Stimulated activated CD4-positive, alpha-beta T cell treated with anti-CD3 and anti-CD28 coated beads, Interleukin-12 subunit alpha, Interleukin-12 subunit beta, amount 100 ng/mL, for 4 hours (primary cell): Measurements from ENCODE around the gene FER1L5.
"Not testable (repeated sequence)": the region's sequence is repeated elsewhere in the genome, so short reads cannot be mapped to it uniquely, and the experiment has no call there.

Source experiments
- DNase-seq: peaks from one replicate; pipeline ENCODE4 v3.0.0-alpha.2; 2020

Gene FER1L5

DNA sequence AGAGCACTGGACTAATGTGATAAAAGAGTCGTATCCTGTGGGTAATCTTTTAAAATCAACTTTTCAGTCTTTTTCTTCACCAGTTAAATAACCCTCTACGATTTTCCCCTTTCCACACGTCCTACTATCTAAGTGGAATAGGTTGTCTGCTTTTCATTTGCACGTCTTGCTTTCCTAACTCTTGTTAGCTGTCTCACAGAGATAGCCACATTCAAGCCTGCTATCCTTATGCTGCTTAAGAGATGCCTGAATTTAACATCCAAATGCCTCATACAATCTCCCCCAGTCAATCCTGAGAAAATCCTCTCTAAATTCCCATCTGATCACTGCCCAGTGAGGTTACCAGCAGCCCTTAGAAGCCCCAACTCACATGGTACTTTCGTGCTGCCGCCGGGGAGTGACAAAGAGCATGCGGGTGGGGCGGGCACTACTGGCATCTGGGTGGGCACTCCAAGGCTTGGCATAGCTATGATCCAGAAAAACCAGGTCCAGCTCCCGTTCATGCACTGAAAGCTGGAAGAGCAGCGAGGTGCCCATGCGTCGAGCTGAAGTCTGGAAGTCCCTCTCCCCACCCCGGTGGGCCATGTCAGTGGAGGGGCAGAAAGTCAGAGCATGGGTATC, 5.9 kb upstream of the FER1L5 start:
- no peak for DNase-seq

- DNase-seq, result peak; percentile 73
Measured at GRCh38 chr2:96637385-96638143, 5.0 kb upstream of the FER1L5 start.

DNA sequence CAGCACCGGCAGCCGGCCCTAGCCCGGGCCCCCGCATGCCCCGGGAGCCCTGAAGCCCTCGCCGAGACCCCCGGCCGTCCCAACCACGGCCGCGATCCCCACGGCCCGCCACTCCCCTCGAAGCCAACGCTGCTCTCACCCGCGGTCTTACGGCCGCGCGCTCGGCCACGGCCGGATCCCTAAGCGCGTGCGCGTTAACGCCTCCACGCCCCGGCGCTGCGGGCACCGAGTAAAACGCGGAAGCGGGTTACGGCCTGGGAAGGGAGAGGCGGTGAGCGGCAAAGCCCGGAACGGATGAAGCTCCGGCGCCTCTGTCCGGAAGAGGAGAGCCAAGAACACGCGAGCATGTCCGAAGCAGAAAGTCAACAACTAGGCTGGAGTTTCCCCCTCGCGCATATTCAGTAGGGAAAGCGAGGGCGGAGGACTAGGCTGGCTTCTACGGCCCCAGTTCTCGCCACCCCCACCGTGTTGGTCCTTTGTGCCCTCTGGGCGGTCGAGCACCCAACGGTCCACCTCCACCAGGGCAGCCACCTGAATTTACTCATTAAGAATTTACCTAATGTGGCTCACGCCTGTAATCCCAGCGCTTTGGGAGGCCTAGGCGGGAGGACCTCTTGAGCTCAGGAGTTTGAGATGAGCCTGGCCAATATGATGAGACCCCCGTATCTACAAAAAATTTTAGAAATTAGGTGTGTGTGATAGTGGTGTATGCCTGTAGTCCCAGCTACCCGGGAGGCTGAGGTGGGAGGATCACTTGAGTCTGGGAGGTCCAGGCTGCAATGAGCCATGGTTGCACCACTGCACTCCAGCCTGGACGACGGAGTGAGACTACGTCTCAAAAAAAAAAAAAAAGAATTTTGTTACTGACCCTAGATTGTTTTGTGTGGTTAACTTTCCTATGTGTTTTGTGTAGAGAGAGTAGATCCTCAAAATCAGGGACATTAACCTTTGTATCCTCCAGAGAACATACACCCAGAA, 4.1 kb upstream of the FER1L5 start, which contains the start of gene KANSL3:
TSS of gene KANSL3 (minus strand) at position 169 of the 978 bp plus-strand sequence. CDS start 1,177 bp downstream, outside the sequence.
- peak; percentile 85 for DNase-seq

DNA sequence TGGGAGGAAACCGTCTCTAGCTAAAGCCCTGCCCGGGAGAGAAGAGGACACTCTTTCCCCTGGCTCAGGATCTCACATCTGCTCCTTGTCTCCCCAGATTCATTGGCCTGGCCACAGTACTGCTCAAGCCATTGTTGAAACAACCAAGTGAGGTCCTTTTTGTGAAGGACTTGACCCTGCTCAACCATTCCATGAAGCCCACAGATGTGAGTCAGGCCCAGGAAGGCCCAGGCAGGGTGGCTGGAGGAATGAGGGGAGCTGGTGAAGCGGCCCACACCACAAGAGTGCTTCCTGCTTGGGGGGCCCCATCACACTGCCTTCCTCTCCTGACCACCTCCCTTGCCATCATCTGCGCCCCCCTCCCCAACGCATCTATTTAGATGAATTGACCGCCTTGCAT, 5.1 kb downstream of the FER1L5 start:
- DNase-seq, result no peak

DNA sequence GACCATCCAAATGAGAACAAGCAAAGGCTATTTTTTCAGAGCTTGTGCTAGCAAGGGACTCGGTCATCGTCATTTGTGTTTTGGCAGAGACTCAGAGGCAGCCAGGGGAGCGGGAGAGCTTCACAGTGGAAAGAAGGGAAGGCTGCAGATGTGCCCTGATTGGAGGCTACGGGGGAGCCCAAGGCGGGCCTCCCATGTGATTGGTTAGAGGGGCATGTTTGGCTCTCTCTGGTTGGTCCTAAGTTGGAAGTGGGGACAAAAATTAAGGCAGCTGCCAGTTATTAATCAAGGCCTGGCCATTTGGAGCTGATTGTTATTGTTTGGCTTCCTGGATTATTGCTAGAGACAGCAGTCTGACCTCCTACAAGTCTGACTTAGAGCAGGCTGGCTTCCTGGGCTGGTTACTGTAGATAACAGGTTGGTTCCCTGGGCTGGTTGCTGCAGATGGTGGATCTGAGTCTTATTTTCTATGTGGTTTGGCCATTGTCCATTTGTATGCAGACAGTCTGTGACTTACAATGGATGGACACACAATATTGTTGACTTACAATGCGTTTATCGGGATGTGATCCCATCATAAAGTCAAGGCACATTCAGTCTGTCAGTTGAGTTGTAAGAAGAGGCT, 5.9 kb downstream of the FER1L5 start:
- no peak for DNase-seq

- no peak for DNase-seq
Measured at GRCh38 chr2:96649342-96649741, 6.8 kb downstream of the FER1L5 start.

- no peak for DNase-seq
Measured at GRCh38 chr2:96651793-96652192, 9.2 kb downstream of the FER1L5 start.

DNA sequence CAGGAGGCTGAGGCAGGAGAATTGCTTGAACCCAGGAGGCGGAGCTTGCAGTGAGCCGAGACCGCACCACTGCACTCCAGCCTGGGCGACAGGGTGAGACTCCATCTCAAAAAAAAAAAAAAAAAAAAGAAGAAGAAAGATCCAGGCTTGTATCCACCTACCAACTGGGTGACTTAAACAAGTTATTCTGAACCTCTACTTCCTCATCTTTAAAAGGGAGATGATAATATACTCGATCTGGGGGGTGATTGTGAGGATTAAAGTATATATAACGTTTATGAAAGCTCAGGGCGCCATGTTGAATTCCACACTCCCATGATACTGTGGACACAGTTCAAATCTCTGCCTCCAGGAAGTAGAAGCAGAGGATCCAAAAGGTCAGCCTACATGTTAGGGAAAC, 12.2 kb downstream of the FER1L5 start:
- DNase-seq, result not testable (repeated sequence)

DNA sequence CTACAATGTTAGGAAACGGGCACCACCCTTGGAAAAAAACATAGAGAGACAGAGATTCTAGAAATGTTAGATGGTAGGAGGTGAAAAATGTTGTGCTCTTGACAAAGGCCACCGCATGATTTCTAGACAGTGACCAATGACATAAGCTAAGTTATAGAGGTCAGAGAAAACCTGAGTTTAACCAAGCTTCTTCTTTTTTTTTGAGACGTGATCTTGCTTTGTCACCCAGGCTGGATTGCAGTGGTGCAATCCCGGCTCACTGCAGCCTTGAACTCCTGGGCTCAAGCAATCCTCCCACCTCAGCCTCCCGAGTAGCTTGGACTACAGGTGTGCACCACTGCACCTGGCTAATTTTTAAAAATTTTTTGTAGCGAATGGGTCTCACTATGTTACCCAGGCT, 13.0 kb downstream of the FER1L5 start:
- DNase-seq, result no peak

GRCh38 chr2:96656540-96656939, 14.0 kb downstream of the FER1L5 start:
- no peak for DNase-seq

GRCh38 chr2:96661324-96661723, 18.8 kb downstream of the FER1L5 start:
- no peak for DNase-seq

DNA sequence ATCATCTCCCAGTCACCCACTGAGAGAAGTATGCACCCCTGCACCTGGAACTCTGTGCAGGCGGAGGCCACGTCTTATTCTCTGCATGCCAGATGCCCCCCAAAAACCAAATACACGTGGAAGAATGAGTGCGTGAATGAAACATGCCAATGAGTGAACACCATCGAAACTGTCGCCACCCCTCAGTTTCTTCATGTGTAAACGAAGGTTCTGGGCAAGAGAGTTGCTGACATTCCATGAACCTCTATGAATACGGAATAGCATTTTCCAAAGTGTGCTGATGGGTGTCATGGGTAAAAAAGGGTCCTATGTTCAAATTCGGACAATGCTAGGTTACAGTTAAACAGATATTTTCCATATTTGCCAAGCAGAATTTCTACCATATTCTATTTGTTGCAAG, 19.8 kb downstream of the FER1L5 start:
- DNase-seq, result no peak

DNA sequence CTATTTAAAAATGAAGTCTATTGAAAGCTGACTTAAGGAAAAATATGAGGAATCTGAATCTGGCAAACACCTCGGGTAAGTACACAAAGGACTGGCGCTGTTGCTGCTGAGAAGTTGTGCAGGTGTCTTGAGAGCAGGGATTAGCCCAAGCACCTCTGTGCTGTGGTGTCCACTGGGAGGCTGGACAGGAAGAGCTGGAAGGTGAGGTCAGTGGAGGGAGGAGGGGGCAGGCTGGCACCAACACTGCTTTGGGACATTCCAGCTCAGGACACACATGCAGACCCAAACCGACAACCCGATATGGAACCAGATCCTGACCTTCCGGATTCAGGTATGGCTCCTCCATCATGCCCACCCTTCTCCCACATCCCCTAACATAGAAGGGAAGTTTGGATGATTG, 20.6 kb downstream of the FER1L5 start:
- no peak for DNase-seq

DNA sequence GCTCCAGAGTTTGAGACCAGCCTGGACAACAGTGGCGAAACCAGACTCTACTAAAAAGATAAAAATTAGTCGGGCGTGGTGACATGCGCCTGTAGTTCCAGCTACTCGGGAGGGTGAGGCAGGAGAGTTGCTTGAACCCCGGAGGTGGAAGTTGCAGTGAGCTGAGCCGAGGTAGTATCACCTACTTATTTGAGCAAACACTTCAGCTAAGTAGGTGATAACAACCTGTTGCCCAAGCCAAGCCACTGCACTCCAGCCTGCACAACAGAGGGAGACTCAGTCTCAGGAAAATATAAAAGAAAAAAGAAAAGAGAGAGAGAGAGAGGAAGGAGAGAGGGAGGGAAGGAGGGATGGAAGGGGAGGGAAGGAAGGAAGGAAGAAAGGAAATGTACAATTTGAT, 21.3 kb downstream of the FER1L5 start:
- no peak for DNase-seq

- no peak for DNase-seq
Measured at GRCh38 chr2:96664366-96664925, 21.9 kb downstream of the FER1L5 start.

DNA sequence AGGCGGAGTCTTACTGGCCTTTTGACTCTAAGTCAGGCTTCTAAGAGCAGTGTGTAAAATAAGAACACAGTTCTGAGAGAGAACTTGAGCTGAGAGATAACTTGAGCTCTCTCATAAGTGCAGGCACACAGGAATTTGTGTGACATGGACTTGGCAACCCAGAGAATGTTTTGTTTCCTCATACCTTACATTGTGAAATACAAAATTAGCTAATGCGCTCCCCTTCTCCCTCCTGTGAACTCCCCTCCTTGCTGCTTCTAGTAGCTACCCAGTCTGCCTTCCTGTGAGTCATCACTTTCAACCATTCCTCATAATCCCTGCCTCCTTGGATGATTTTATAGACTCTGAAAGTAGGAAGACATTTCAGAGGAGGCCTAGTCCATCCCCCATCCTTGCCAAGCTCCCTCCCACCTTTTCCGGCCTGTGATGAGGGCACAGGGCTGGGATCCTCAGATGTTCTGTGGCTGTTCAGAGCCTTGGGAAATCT, 22.6 kb downstream of the FER1L5 start:
- no peak for DNase-seq

GRCh38 chr2:96665717-96666116, 23.2 kb downstream of the FER1L5 start:
- not testable (repeated sequence) for DNase-seq

DNA sequence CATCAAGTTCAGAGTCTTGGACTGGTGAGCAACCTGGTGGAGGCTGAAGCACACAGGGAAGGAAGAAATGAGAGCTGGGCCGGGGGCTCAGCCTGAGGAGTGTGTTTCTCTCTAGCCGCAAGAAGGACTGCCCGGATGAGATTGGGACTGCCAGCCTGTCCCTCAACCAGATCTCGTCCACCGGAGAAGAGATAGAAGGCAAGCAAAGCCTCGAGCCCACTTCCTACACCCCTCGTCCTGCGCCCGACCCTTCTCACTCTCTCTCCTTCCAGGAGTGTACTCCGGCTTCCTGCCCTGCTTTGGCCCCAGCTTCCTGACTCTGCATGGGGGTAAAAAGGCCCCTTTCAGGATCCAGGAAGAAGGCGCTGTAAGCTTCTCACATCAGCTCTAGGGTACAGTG, 26.2 kb downstream of the FER1L5 start:
- DNase-seq, result no peak

- no peak for DNase-seq
Measured at GRCh38 chr2:96669539-96670215, 27.1 kb downstream of the FER1L5 start.

DNA sequence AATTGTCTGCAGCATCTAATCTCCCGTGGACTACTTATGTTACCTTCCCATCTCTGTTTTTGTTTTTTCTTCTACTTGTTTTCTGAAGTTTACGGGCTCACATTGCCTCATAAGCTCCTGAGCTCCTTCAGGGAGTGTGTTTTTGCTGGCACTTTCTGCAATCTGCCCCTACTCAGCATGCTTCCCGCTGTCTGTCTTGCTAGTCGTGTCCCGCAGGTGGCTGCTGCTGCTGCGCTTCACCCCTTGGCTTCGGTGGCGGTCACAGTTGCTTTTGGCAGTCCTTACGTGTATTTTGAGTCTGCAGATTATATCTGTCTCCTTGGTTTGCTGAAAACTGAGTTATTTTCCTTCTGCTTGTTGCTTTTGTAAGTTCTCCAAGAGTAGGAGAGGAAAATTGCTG, 37.3 kb downstream of the FER1L5 start:
- no peak for DNase-seq

DNA sequence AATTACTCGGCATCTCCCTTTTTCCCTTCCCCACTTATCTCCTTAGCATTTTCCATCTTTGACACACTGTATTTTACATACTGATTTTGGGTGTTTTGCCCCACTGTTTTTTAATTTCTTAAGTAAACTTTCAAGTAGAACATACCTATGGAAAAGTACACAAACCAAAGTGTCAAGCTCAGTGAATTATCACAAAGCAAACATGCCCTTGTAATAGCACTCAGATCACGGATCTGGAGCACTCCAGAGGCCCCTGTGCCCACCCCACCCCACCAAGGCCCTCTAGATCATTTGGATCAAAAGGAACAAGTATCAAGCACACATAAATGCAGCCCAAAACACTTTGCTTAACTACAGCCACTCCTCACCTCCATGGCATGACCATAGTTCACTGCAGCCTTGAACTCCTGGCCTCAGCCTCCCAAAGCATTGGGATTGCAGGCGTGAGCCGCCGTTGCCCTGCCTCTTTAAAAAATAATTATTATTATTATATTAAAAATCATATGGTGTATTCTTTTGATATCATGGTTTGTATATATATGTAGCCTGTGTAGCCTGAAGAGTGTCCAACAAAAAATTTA, 38.1 kb downstream of the FER1L5 start:
- no peak for DNase-seq
